ENCODE data around the gene B9D2. TPM values are rescaled to one million over a fixed set of nuclear protein-coding genes. Genes with fewer than 3 reads are reported as not detected.

The B9D2 gene
- polyA plus RNA-seq, 3 donors: 12.2 to 32.5 (median 25.1) TPM

GRCh38 chr19:41376241-41376997 is 12.5 kb upstream of the B9D2 start, which contains the start of gene TMEM91:
Gene TMEM91, plus strand, starts transcription at chr19:41376533. Its CDS starts 1,777 bp downstream, at chr19:41378310.
- H3K4me3 Mint-ChIP-seq: peak within 1 kb of the TSS; percentile 92 to 94
- no peak for TF ChIP-seq CTCF (IDR thresholded peaks at IDR 0.05)
- peak within 1 kb of the TSS; percentile 79 for H3K9ac ChIP-seq (ENCODE audit: insufficient read depth, low read length, poor library complexity, severe bottlenecking)
- peaks cover 0 to under 1% of the 10 kb centered on the region in 2 donors for H3K36me3 ChIP-seq (replicated peaks in 1 of 2; ENCODE audit: control insufficient read depth in 1 of 2, insufficient read depth in 2 of 2, low read length in 2 of 2)
- H3K4me2 ChIP-seq (replicated peaks; ENCODE audit: extremely low read depth, low read length, poor library complexity, severe bottlenecking): peak within 1 kb of the TSS; percentile 88
- peak within 1 kb of the TSS; percentile 71 to 92 (median 83) for H3K4me3 ChIP-seq (replicated peaks in 1 of 3; ENCODE audit: low read depth in 2 of 3, low read length in 3 of 3)
- H3K27ac ChIP-seq (ENCODE audit: low read depth in 1 of 2, low read length in 2 of 2): peak within 1 kb of the TSS; percentile 49 to 78
- 2% methylated on average over 46 of the region's 47 CpGs for WGBS (ENCODE audit: insufficient coverage)
- intact Hi-C loops (cut with micrococcal nuclease): loop anchor here in 1 of 2 donors (10.0 kb wide), 1 partner anchor 48 kb away; the partner anchor contains the start of gene B3GNT8
- peaks cover 49 to 53% of the 10 kb centered on the region in 2 donors for H3K4me1 ChIP-seq (ENCODE audit: control insufficient read depth in 1 of 2, insufficient read depth in 2 of 2, low read length in 2 of 2)
- H3K79me2 ChIP-seq (ENCODE audit: insufficient read depth, low read length): peaks cover 34% of the 10 kb centered on the region
- H3K27me3 ChIP-seq (ENCODE audit: control insufficient read depth in 2 of 2, insufficient read depth in 2 of 2, low read length in 2 of 2): no peaks in the 10 kb centered on the region
- peaks cover 49% of the 10 kb centered on the region for H3K4me1 Mint-ChIP-seq
- peaks cover 2 to 20% of the 10 kb centered on the region in 2 donors for H3K36me3 Mint-ChIP-seq
- no peaks in the 10 kb centered on the region for H3K9me3 ChIP-seq (replicated peaks in 1 of 2; ENCODE audit: control insufficient read depth in 1 of 2, insufficient read depth in 1 of 2, low read length in 2 of 2)
- peak within 1 kb of the TSS; percentile 43 to 93 (median 72) for H3K27ac Mint-ChIP-seq
- H3K9me3 Mint-ChIP-seq: peaks cover 0 to 2% (median 0%) of the 10 kb centered on the region in 7 donors
- no peaks in the 10 kb centered on the region for H4K20me1 ChIP-seq (ENCODE audit: insufficient read depth, low read length)
- peak in 2 of 3 donors; percentile 40 to 42 for DNase-seq
- peak within 1 kb of the TSS; percentile 94 for H2AFZ ChIP-seq (ENCODE audit: insufficient read depth, low read depth, low read length, poor library complexity, severe bottlenecking)
- peaks cover 0 to 2% (median 0%) of the 10 kb centered on the region in 3 donors for H3K27me3 Mint-ChIP-seq (ENCODE audit: low read depth in 3 of 3)

GRCh38 chr19:41373993-41374392 is 10.0 kb upstream of the B9D2 start:
- intact Hi-C loops (cut with micrococcal nuclease): loop anchor here in 1 of 2 donors (10.0 kb wide), 1 partner anchor 51 kb away; the partner anchor contains the start of gene B3GNT8
- no peak for TF ChIP-seq CTCF (IDR thresholded peaks at IDR 0.05)
- no peaks in the 10 kb centered on the region for H3K36me3 ChIP-seq (replicated peaks in 1 of 2; ENCODE audit: control insufficient read depth in 1 of 2, insufficient read depth in 2 of 2, low read length in 2 of 2)
- Mint-ChIP-seq H3K27me3 (ENCODE audit: low read depth in 3 of 3) (peaks cover 0 to 2% (median 0%) of the 10 kb centered on the region in 3 donors), H3K9me3 (peaks cover 0 to 2% (median 0%) of the 10 kb centered on the region in 7 donors), H3K27ac (peak overlapping the region in 1 of 7 donors; percentile 50), H3K4me1 (peaks cover 37% of the 10 kb centered on the region), H3K4me3 (no peak overlapping the region), H3K36me3 (peaks cover 2 to 13% of the 10 kb centered on the region in 2 donors)
- no peak overlapping the region for H3K4me2 ChIP-seq (replicated peaks; ENCODE audit: extremely low read depth, low read length, poor library complexity, severe bottlenecking)
- DNase-seq: no peak
- H3K9me3 ChIP-seq (replicated peaks in 1 of 2; ENCODE audit: control insufficient read depth in 1 of 2, insufficient read depth in 1 of 2, low read length in 2 of 2): no peaks in the 10 kb centered on the region
- 94% methylated on average over 9 of the region's 12 CpGs for WGBS (ENCODE audit: insufficient coverage)
- H4K20me1 ChIP-seq (ENCODE audit: insufficient read depth, low read length): no peaks in the 10 kb centered on the region
- no peak overlapping the region for H3K9ac ChIP-seq (ENCODE audit: insufficient read depth, low read length, poor library complexity, severe bottlenecking)
- H3K27ac ChIP-seq (ENCODE audit: low read depth in 1 of 2, low read length in 2 of 2): no peak overlapping the region
- no peak overlapping the region for H2AFZ ChIP-seq (ENCODE audit: insufficient read depth, low read depth, low read length, poor library complexity, severe bottlenecking)
- no peaks in the 10 kb centered on the region for H3K27me3 ChIP-seq (ENCODE audit: control insufficient read depth in 2 of 2, insufficient read depth in 2 of 2, low read length in 2 of 2)
- peaks cover 37 to 41% of the 10 kb centered on the region in 2 donors for H3K4me1 ChIP-seq (ENCODE audit: control insufficient read depth in 1 of 2, insufficient read depth in 2 of 2, low read length in 2 of 2)
- H3K79me2 ChIP-seq (ENCODE audit: insufficient read depth, low read length): peaks cover 43% of the 10 kb centered on the region
- no peak overlapping the region for H3K4me3 ChIP-seq (replicated peaks in 1 of 3; ENCODE audit: low read depth in 2 of 3, low read length in 3 of 3)
